Endothelial cell of umbilical vein (primary cell): ENCODE data around the gene TMEM121. TPM values are rescaled to one million over a fixed set of nuclear protein-coding genes. Genes with fewer than 3 reads are reported as not detected.
"Not testable (repeated sequence)": the region's sequence is repeated elsewhere in the genome, so short reads cannot be mapped to it uniquely, and the experiment has no call there.

Source experiments
- BruUV-seq: library from RNA; stranded (reverse); fragments of 400-500 nt; replicated peaks from 2 replicates; lab custom pipeline; 2021; lab: Mats Ljungman, UMichigan
- CTCF ChIA-PET: fragments of 300-600, 350-600 bp; sonication (Branson Sonifier 250); formaldehyde crosslinking; loops from one replicate; lab custom pipeline; 2021; ENCODE audit warnings: antibody characterized with exemption, inconsistent platforms; lab: Charles Lee
- POLR2A ChIA-PET: fragments of 300-600, 350-600 bp; sonication (Branson Sonifier 250); formaldehyde crosslinking; loops from one replicate; lab custom pipeline; 2021; ENCODE audit warnings: antibody characterized with exemption, inconsistent platforms; lab: Charles Lee
- DNase-seq: peaks from one replicate; pipeline ENCODE4 v3.0.0-alpha.2; 2011; ENCODE audit warnings: low read depth, low spot score
- FAIRE-seq: peaks from 2 replicates; lab custom pipeline; 2011; peaks lifted over from hg19 to GRCh38; lab: Jason Lieb, UNC
- H2AFZ ChIP-seq: 2 replicates; pipeline ENCODE4 v1.6.0; 2012; ENCODE audit warnings: low read depth, low read length, control low read depth, inconsistent platforms
- H3K27ac ChIP-seq: 2 replicates; pipeline ENCODE4 v1.5.1; 2011; ENCODE audit warnings: low read depth, mild to moderate bottlenecking, control low read depth, low read length, moderate library complexity; ENCODE audit not compliant: insufficient read depth
- H3K27me3 ChIP-seq, 2 experiments: 2 replicates each; pipeline versions ENCODE4 v1.6.0 to v1.6.1; 2011; ENCODE audit warnings: low read length in 2 of 2, mixed read lengths in 1 of 2; ENCODE audit not compliant: control insufficient read depth in 2 of 2, insufficient read depth in 2 of 2
- H3K36me3 ChIP-seq, 2 experiments: 2 replicates in 1 of 2; 3 replicates in 1 of 2; pipeline ENCODE4 v1.5.1; 2011; ENCODE audit warnings: low read length in 2 of 2, mild to moderate bottlenecking in 1 of 2, moderate library complexity in 1 of 2; ENCODE audit not compliant: control insufficient read depth in 2 of 2, insufficient read depth in 2 of 2; ENCODE audit errors: extremely low read depth in 1 of 2
- H3K4me1 ChIP-seq: 3 replicates; pipeline ENCODE4 v1.5.1; 2011; ENCODE audit warnings: mild to moderate bottlenecking, low read length; ENCODE audit not compliant: control insufficient read depth, insufficient read depth; ENCODE audit errors: extremely low read depth
- H3K4me2 ChIP-seq: 2 replicates; pipeline ENCODE4 v1.6.1; 2011; ENCODE audit warnings: low read length, control low read depth, mixed read lengths; ENCODE audit not compliant: insufficient read depth
- H3K4me3 ChIP-seq, 3 experiments: fragments of 200-600 bp in 1 of 3; sonication (generic), shearing (Covaris generic) in 1 of 3; replicated peaks in 1 of 3; 2 replicates each; pipeline ENCODE4 v1.5.1; 2011 to 2016; ENCODE audit warnings: control low read depth in 3 of 3, low read length in 3 of 3, mild to moderate bottlenecking in 2 of 3, inconsistent platforms in 1 of 3, low read depth in 1 of 3, moderate library complexity in 1 of 3; ENCODE audit not compliant: insufficient read depth in 1 of 3
- H3K79me2 ChIP-seq: 2 replicates; pipeline ENCODE4 v1.6.0; 2012; ENCODE audit warnings: low read length, inconsistent platforms; ENCODE audit not compliant: control insufficient read depth, insufficient read depth
- H3K9ac ChIP-seq: replicated peaks from 2 replicates; pipeline ENCODE3; 2011; ENCODE audit warnings: low read length, control low read depth; ENCODE audit not compliant: insufficient read depth; ENCODE audit errors: extremely low read depth
- H3K9me1 ChIP-seq: replicated peaks from 3 replicates; pipeline ENCODE4 v1.6.0; 2011; ENCODE audit warnings: mild to moderate bottlenecking, low read length; ENCODE audit not compliant: control insufficient read depth, insufficient read depth; ENCODE audit errors: extremely low read depth
- H3K9me3 ChIP-seq: replicated peaks from 2 replicates; pipeline ENCODE4 v1.5.1; 2012; ENCODE audit warnings: low read length, inconsistent platforms; ENCODE audit not compliant: control insufficient read depth, insufficient read depth
- H4K20me1 ChIP-seq: replicated peaks from 2 replicates; pipeline ENCODE3; 2011; ENCODE audit warnings: mild to moderate bottlenecking, low read length; ENCODE audit not compliant: control insufficient read depth, insufficient read depth; ENCODE audit errors: extremely low read depth
- EZH2 ChIP-seq: IDR thresholded peaks from 2 replicates; pipeline ENCODE4 v1.6.1; 2012; ENCODE audit warnings: borderline replicate concordance, low read depth, mild to moderate bottlenecking, moderate library complexity, low read length, inconsistent platforms; ENCODE audit not compliant: severe bottlenecking
- FOS ChIP-seq: IDR thresholded peaks from 2 replicates; pipeline ENCODE4 v1.6.1; 2011; ENCODE audit warnings: mild to moderate bottlenecking, low read length, moderate library complexity, borderline replicate concordance; ENCODE audit not compliant: insufficient read depth
- GATA2 ChIP-seq: IDR thresholded peaks from 2 replicates; pipeline ENCODE4 v1.7.0; 2011; ENCODE audit warnings: low read depth, mild to moderate bottlenecking, moderate library complexity, mixed read lengths, low read length; ENCODE audit not compliant: insufficient read length, insufficient read depth
- JUN ChIP-seq: IDR thresholded peaks from 2 replicates; pipeline ENCODE4 v1.6.1; 2011; ENCODE audit warnings: borderline replicate concordance, low read depth; ENCODE audit not compliant: insufficient read length, insufficient read depth
- MYC ChIP-seq: IDR thresholded peaks from one replicate; pipeline ENCODE4 v1.6.1; 2011; ENCODE audit warnings: mild to moderate bottlenecking, low read depth, low read length
- POLR2A ChIP-seq: IDR thresholded peaks from 2 replicates; pipeline ENCODE4 v1.6.1; 2012; ENCODE audit warnings: low read depth, mild to moderate bottlenecking, control low read depth, low read length
- POLR2AphosphoS5 ChIP-seq: IDR thresholded peaks from 2 replicates; pipeline ENCODE4 v1.6.1; 2012; ENCODE audit warnings: low read depth, mild to moderate bottlenecking, control low read depth, low read length, moderate library complexity; ENCODE audit not compliant: insufficient read depth
- dilution Hi-C: fragments of 300-500 bp; cut with MboI; formaldehyde crosslinking; loops from one replicate; pipeline ENCODE4 v1.15.0; 2019; ENCODE audit warnings: low sequenced_read_pairs; ENCODE audit not compliant: extremely low pct_ligation_motif_present
- intact Hi-C: fragments of 100-400 bp; cut with micrococcal nuclease; formaldehyde crosslinking; loops from one replicate; pipeline ENCODE4 v1.10.0; 2022
- polyA plus RNA-seq, 4 experiments: library from polyadenylated mRNA; depleted of rRNA in 3 of 4; stranded (reverse) in 3 of 4; unstranded in 1 of 4; fragments of >200 nt; gene quantifications; 2 replicates each; pipeline versions ENCODE4 v1.2.1 to v1.2.3, GENCODE V29; 2011 to 2012; ENCODE audit warnings: missing spikeins in 1 of 4
- total RNA-seq: library from RNA; stranded (reverse); gene quantifications from 2 replicates; pipeline ENCODE4 v1.2.3, GENCODE V29; 2021
- TF ChIP-seq, protein P1 (sequence below), 2 donors: IDR thresholded peaks; 1 replicate in 1 of 2; 2 replicates in 1 of 2; pipeline ENCODE4 v1.5.1; 2011; ENCODE audit warnings: low read length in 2 of 2, mild to moderate bottlenecking in 2 of 2, moderate library complexity in 2 of 2, control low read depth in 1 of 2, inconsistent platforms in 1 of 2, low read depth in 1 of 2; ENCODE audit not compliant: insufficient read depth in 1 of 2; ENCODE audit errors: extremely low read depth in 1 of 2
- TF ChIP-seq, protein P2 (sequence below): IDR thresholded peaks from 2 replicates; pipeline ENCODE4 v1.6.1; 2011; ENCODE audit not compliant: insufficient read depth, insufficient read length

Gene TMEM121
- total and polyA plus RNA-seq, 2 donors (not counting 3 experiments of a cell fraction or from before 2014, with no cell fraction given) = 4.8 to 7.7 TPM

DNA sequence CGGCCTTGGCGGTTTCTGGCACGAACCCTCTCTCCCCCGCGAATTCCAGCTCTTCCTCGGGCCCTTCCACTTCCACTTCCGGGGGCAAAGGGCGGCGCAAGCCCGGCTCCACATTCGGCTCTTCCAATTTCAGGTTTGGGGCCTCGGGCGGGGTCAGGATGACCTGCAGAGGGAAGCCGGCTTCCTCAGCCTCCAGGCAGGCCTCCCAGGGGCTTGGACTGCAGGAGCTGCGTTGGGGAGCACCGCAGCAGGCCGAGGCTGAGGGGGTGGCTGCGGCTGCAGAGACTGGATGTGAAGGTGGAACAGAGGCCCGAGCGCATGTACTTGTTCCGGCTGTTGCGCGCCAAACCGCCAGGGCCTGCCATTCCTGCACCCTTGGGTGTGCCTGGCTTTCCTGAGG lies 20.7 kb downstream of the TMEM121 start:
- H3K9ac ChIP-seq, H3K4me1 ChIP-seq, dilution Hi-C loops, H3K9me1 ChIP-seq, H3K36me3 ChIP-seq, DNase-seq, CTCF ChIA-PET, H3K27ac ChIP-seq, H3K79me2 ChIP-seq, intact Hi-C loops, H3K4me2 ChIP-seq, H2AFZ ChIP-seq, H3K9me3 ChIP-seq, H3K4me3 ChIP-seq, FAIRE-seq, BruUV-seq, H4K20me1 ChIP-seq, H3K27me3 ChIP-seq, POLR2A ChIA-PET: not testable (repeated sequence)

DNA sequence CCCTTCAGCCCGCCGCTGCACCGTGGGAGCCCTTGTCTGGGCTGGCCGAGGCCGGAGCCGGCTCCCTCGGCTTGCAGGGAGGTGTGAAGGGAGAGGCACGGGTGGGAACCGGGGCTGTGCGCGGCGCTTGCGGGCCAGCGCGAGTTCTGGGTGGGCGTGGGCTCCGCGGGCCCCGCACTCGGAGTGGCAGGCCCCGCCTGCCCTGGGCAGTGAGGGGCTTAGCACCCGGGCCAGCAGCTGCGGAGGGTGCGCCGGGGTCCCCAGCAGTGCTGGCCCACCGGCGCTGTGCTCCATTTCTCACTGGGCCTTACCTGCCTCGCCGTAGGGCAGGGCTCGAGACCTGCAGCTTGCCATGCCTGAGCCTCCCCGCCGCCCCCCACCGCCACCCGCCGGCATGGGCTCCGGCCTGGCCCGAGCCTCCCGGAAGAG lies 21.4 kb downstream of the TMEM121 start:
- dilution Hi-C loops (no loop called here), intact Hi-C loops (no loop called here)
- Histone ChIP-seq H3K36me3 (no peaks in the 10 kb centered on the region), H3K4me1 (no peaks in the 10 kb centered on the region), H3K4me2 (no peak overlapping the region), H4K20me1 (no peaks in the 10 kb centered on the region), H3K9me1 (no peaks in the 10 kb centered on the region), H2AFZ (no peak overlapping the region), H3K27ac (no peak overlapping the region), H3K9ac (no peak overlapping the region), H3K27me3 (no peaks in the 10 kb centered on the region), H3K9me3 (no peaks in the 10 kb centered on the region), H3K79me2 (no peaks in the 10 kb centered on the region), H3K4me3 (no peak overlapping the region)
- POLR2A ChIA-PET = no interaction called here
- no TSS peak for BruUV-seq
- TF ChIP-seq POLR2AphosphoS5 = no peak
- TF ChIP-seq GATA2 = no peak
- TF ChIP-seq JUN = no peak
- TF ChIP-seq, protein P1, sequence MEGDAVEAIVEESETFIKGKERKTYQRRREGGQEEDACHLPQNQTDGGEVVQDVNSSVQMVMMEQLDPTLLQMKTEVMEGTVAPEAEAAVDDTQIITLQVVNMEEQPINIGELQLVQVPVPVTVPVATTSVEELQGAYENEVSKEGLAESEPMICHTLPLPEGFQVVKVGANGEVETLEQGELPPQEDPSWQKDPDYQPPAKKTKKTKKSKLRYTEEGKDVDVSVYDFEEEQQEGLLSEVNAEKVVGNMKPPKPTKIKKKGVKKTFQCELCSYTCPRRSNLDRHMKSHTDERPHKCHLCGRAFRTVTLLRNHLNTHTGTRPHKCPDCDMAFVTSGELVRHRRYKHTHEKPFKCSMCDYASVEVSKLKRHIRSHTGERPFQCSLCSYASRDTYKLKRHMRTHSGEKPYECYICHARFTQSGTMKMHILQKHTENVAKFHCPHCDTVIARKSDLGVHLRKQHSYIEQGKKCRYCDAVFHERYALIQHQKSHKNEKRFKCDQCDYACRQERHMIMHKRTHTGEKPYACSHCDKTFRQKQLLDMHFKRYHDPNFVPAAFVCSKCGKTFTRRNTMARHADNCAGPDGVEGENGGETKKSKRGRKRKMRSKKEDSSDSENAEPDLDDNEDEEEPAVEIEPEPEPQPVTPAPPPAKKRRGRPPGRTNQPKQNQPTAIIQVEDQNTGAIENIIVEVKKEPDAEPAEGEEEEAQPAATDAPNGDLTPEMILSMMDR (IDR thresholded peaks at IDR 0.05; ENCODE audit: extremely low read depth in 1 of 2, insufficient read depth in 1 of 2, low read depth in 1 of 2, low read length in 2 of 2) = no peak
- TF ChIP-seq, protein P2, sequence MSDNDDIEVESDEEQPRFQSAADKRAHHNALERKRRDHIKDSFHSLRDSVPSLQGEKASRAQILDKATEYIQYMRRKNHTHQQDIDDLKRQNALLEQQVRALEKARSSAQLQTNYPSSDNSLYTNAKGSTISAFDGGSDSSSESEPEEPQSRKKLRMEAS = no peak
- no peak for TF ChIP-seq MYC
- TF ChIP-seq FOS = no peak
- no peak for TF ChIP-seq POLR2A
- no peak for TF ChIP-seq EZH2
- CTCF ChIA-PET = no interaction called here
- no peak for FAIRE-seq
- no peak for DNase-seq
